DLD1 (cell line): ENCODE results near the gene DIP2B.
"Not testable (repeated sequence)": the region's sequence is repeated elsewhere in the genome, so short reads cannot be mapped to it uniquely, and the experiment has no call there.

ENCODE experiments used
- in situ Hi-C: cut with HindIII; loops from 2 replicates; pipeline ENCODE4 v1.10.0; 2017; ENCODE audit warnings: low sequenced_read_pairs

Gene DIP2B

DNA sequence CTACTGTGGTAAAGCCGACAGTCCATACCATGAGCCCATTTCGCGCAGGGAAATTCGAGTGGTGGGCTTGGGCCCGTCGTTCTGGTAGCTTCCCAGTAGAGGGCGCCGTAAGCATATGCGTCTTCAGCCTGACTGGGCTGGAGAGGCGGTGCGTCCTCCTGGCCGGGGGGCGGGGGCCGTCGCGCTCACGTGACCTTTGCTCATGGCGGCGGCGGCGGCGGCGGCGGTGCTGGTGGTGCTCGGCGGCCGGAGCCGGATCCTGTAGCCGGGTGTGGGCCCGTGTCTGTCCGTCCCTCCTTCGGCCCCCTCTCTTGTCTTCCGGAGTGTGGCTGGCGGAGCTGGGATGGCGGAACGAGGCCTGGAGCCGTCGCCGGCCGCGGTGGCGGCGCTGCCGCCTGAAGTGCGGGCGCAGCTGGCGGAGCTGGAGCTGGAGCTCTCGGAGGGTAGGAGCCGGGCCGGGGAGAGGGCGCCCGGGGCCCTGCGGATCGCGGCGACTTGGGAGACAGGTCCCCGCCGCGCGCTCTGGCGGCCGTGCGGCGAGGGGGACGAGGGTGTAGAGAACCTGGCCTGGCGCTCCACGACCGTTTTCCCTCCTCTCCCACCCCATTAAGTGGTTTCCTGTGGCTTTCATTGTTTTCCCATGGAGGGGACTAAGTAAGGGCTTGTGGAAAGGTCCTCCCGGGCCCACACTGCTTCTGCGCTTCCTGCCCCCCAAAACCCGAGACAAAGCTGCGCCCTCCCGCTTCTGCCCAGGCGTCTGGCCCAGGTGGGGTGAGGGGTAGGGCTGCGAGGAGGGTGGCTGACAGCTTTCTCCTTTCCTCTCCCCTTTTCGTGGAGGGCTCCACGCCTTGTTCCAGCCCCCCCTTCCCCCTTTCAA lies at the start of gene DIP2B:
DIP2B (plus strand) TSS at position 188 of the 877 bp plus-strand sequence; CDS start at position 344, 156 bp downstream.
- in situ Hi-C loops, result no loop called here

GRCh38 chr12:50458606-50459005 lies 46.2 kb upstream of the DIP2B start:
- in situ Hi-C loops, result no loop called here

DNA sequence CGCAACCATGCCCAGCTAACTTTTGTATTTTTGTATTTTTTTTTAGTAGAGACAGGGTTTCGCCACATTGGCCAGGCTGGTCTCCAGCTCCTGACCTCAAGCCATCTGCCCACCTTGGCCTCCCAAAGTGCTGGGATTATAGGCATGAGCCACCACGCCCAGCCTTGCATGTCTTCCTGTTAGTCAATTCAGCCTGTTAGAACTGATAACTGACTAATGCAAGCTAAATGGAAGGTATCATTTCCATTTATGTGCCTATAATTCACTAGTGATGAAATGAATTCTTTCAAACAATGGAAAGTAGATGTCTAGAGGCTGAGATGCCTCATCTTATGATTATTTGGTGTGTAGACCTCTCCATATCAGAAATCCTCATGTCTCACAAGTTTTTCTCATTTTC lies 37.3 kb upstream of the DIP2B start:
- in situ Hi-C loops, result no loop called here

- in situ Hi-C loops, result no loop called here
These were observed 27.4 kb upstream of the DIP2B start for GRCh38 chr12:50477241-50477832.

- in situ Hi-C loops, result no loop called here
These were observed 22.2 kb upstream of the DIP2B start for GRCh38 chr12:50482571-50482970.

- in situ Hi-C loops, result no loop called here
These were observed 21.3 kb upstream of the DIP2B start for GRCh38 chr12:50483488-50483887.

- in situ Hi-C loops, result no loop called here
These were observed 16.0 kb upstream of the DIP2B start for GRCh38 chr12:50488801-50489200.

GRCh38 chr12:50498119-50498518 lies 6.7 kb upstream of the DIP2B start:
- in situ Hi-C loops, result not testable (repeated sequence)

DNA sequence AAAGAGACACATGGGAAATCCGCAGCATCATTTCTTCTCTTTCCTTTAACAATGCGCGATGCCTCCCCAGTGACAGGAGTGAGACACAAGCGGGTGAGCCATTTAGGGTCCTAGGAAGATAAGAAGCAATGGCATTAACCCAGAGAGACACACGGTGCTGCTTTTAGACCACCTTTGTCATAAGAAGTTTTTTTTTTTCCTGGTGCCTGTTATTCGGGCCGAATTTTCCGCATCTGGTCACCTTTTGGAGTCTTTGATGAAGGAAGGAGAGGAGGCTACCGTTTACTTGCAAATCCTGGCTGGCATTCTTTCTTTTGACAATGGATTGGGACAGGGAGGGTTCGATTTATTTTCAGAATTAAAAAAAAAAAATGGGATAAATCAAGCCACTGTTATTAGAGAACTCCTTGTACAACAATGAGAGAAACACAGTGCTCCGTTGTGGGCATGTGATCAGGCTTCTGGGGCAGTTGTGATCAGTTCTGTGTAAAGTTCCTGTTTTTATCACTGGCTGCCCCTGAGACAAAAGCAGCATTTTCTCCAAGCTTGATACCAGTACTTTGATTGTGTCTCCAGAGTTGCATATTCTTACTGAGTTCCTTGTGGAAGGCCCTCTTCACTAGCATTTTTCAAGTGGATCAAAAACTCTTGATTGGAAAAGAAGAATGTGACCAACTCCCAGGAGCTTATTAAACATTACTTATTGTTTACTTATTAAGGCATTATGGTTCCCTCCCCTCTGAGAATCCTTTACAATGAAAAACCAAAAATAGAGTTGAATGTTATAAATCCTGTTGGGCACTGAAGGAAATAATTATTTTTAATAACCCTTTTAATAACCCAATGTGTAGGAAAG lies 1.1 kb downstream of the DIP2B start:
- in situ Hi-C loops, result no loop called here

- in situ Hi-C loops, result no loop called here
These were observed 2.1 kb downstream of the DIP2B start for GRCh38 chr12:50506753-50507473.

- in situ Hi-C loops, result no loop called here
These were observed 2.7 kb downstream of the DIP2B start for GRCh38 chr12:50507474-50507838.

DNA sequence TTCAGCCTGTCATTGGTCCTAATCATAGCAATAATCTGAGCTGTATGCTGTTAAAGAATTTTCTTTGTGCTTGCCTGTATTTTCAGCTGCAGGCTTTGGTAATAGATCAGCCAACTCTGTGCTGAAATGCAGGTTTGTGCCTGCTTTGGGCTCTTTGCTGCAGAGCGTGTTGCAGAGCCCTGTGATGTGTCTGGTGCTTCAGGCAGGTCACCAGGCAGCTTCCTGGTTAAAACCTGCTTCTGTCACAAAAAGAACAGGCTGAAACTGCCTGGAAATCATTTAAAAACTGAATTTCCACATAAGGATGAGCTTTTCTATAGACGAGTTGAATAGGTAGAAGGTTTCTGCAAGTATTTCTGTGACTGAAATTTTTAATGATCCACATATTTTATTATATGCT lies 3.1 kb downstream of the DIP2B start:
- in situ Hi-C loops, result no loop called here

DNA sequence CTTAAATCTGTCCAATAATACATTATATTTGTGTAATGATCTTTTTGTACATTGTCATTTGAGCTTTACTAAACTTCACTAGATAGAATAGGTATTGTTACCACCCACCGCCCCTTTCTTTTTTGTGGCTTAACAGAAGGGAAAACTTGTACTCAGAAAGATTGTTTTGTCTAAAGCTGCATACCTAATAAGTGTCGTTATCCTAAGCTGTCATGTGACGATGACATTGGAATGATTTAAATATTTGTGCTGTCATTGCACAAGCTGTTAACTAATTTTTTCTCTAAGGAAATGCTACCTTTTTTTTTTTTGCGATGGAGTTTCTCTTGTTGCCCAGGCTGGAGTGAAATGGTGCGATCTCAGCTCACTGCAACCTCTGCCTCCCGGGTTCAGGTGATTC lies 3.6 kb downstream of the DIP2B start:
- in situ Hi-C loops, result no loop called here

GRCh38 chr12:50508970-50509663 lies 4.3 kb downstream of the DIP2B start:
- in situ Hi-C loops, result no loop called here

- in situ Hi-C loops, result no loop called here
These were observed 9.9 kb downstream of the DIP2B start for GRCh38 chr12:50514526-50515276.

DNA sequence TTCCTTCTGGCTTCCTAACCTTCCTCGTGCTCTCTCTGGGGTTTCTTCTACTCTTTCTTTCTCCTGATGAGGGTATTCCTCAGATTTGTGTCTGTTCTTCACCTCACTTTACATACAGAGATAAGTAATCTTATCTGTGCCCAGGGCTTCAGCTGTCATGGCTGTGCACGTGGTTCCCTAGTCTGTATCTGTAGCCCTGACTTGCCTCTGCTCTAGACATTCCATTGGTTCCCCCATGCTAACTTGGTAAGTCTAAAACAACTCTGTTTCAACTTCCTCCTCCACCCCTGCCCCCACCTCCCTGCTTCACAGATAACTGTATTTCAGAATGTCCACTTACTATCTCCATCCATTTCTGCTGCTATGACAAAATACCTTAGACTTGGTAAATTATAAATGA lies 10.8 kb downstream of the DIP2B start:
- in situ Hi-C loops, result no loop called here

GRCh38 chr12:50517421-50518048 lies 12.8 kb downstream of the DIP2B start:
- in situ Hi-C loops, result no loop called here

GRCh38 chr12:50518090-50518489 lies 13.3 kb downstream of the DIP2B start:
- in situ Hi-C loops, result no loop called here

GRCh38 chr12:50519353-50519752 lies 14.6 kb downstream of the DIP2B start:
- in situ Hi-C loops, result no loop called here
